GM23338 (cell line): ENCODE data around the gene XRN2. TPM values are rescaled to one million over a fixed set of nuclear protein-coding genes. Genes with fewer than 3 reads are reported as not detected.
A peak's percentile ranks its signal among the peaks of the same experiment; 100 is the strongest.

Experiments
- ATAC-seq: fragments of 200-7000 bp; cut with Tn5 transposase; 3 replicates; pipeline ENCODE4 v1.9.1; 2020
- DNase-seq: peaks from one replicate; pipeline ENCODE4 v3.0.0-alpha.2; 2015; ENCODE audit warnings: low spot score
- H2AFZ ChIP-seq: fragments of 200-600 bp; sonication (generic); 2 replicates; pipeline ENCODE4 v1.8.0; 2016; ENCODE audit warnings: antibody characterized with exemption, mild to moderate bottlenecking, moderate library complexity
- H3F3A ChIP-seq: fragments of 200-600 bp; sonication (generic); replicated peaks from 2 replicates; pipeline ENCODE4 v1.8.0; 2017; ENCODE audit warnings: antibody characterized with exemption, mixed run types, low read depth
- H3K27ac ChIP-seq: fragments of 200-600 bp; sonication (generic); 2 replicates; pipeline ENCODE4 v1.6.1; 2016; ENCODE audit warnings: low read depth
- H3K27me3 ChIP-seq: fragments of 200-600 bp; sonication (generic); 2 replicates; pipeline ENCODE4 v1.8.0; 2016; ENCODE audit warnings: mild to moderate bottlenecking, mixed run types, moderate library complexity; ENCODE audit not compliant: insufficient read depth
- H3K36me3 ChIP-seq: fragments of 200-600 bp; sonication (generic); 2 replicates; pipeline ENCODE4 v1.8.0; 2016; ENCODE audit warnings: mild to moderate bottlenecking; ENCODE audit not compliant: insufficient read depth
- H3K4me1 ChIP-seq: fragments of 200-600 bp; sonication (generic); 2 replicates; pipeline ENCODE4 v1.8.0; 2016; ENCODE audit warnings: mild to moderate bottlenecking, moderate library complexity; ENCODE audit not compliant: insufficient read depth
- H3K4me2 ChIP-seq: fragments of 200-600 bp; sonication (generic); 2 replicates; pipeline ENCODE4 v1.7.1; 2017; ENCODE audit warnings: mixed run types
- H3K4me3 ChIP-seq: fragments of 200-600 bp; sonication (generic); 2 replicates; pipeline ENCODE4 v1.6.1; 2016; ENCODE audit warnings: mixed run types
- H3K79me2 ChIP-seq: fragments of 200-600 bp; sonication (generic); replicated peaks from 2 replicates; pipeline ENCODE4 v1.8.0; 2017; ENCODE audit warnings: mild to moderate bottlenecking; ENCODE audit not compliant: insufficient read depth
- H3K9me2 ChIP-seq: fragments of 200-600 bp; sonication (generic); 2 replicates; pipeline ENCODE4 v1.8.0; 2017; ENCODE audit not compliant: insufficient read depth
- H4K20me1 ChIP-seq: fragments of 200-600 bp; sonication (generic); replicated peaks from 2 replicates; pipeline ENCODE4 v1.8.0; 2017; ENCODE audit warnings: mild to moderate bottlenecking; ENCODE audit not compliant: insufficient read depth
- H3K27ac Mint-ChIP-seq: 2 replicates; pipeline ENCODE4 v1.8.0; 2020; ENCODE audit warnings: inconsistent platforms, mild to moderate bottlenecking, moderate library complexity, mixed read lengths
- H3K27me3 Mint-ChIP-seq: 3 replicates; pipeline ENCODE4 v1.8.0; 2022; ENCODE audit warnings: low read depth, mild to moderate bottlenecking, moderate library complexity, mixed read lengths, inconsistent platforms; ENCODE audit not compliant: insufficient read depth, poor library complexity
- H3K36me3 Mint-ChIP-seq: 3 replicates; pipeline ENCODE4 v1.8.0; 2021; ENCODE audit warnings: low read depth, mild to moderate bottlenecking, inconsistent platforms, moderate library complexity, mixed read lengths
- H3K4me1 Mint-ChIP-seq: 3 replicates; pipeline ENCODE4 v1.8.0; 2020; ENCODE audit warnings: mild to moderate bottlenecking, inconsistent platforms, mixed read lengths
- H3K4me3 Mint-ChIP-seq: 3 replicates; pipeline ENCODE4 v1.8.0; 2021; ENCODE audit warnings: moderate library complexity, mild to moderate bottlenecking, inconsistent platforms, mixed read lengths
- H3K9me3 Mint-ChIP-seq: 3 replicates; pipeline ENCODE4 v1.8.0; 2020; ENCODE audit warnings: moderate library complexity, mild to moderate bottlenecking, inconsistent platforms, mixed read lengths
- CREB1 ChIP-seq: fragments of 250-450 bp; sonication (Bioruptor Pico); IDR thresholded peaks from 2 replicates; pipeline ENCODE4 v1.5.0; 2020; ENCODE audit warnings: low read depth, mild to moderate bottlenecking, moderate library complexity
- EZH2phosphoT487 ChIP-seq: fragments of 200-600 bp; sonication (generic); IDR thresholded peaks from one replicate; pipeline ENCODE4 v1.8.1; 2018; ENCODE audit warnings: antibody characterized with exemption; ENCODE audit not compliant: unreplicated experiment
- JUNB ChIP-seq: IDR thresholded peaks from one replicate; pipeline ENCODE4 v1.6.1; 2016; ENCODE audit warnings: antibody characterized with exemption; ENCODE audit not compliant: unreplicated experiment
- POLR2AphosphoS5 ChIP-seq: IDR thresholded peaks from 2 replicates; pipeline ENCODE4 v1.6.1; 2016; ENCODE audit warnings: antibody characterized with exemption, low read depth
- STAT1 ChIP-seq: IDR thresholded peaks from one replicate; pipeline ENCODE4 v1.6.1; 2016; ENCODE audit warnings: antibody characterized with exemption; ENCODE audit not compliant: unreplicated experiment
- ZNF331 ChIP-seq: fragments of 250-450 bp; sonication (Bioruptor Pico); IDR thresholded peaks from 2 replicates; pipeline ENCODE4 v1.5.0; 2020; ENCODE audit warnings: low read depth, mild to moderate bottlenecking, moderate library complexity
- ZNF462 ChIP-seq: fragments of 250-450 bp; sonication (Bioruptor Pico); IDR thresholded peaks from 2 replicates; pipeline ENCODE4 v1.5.0; 2020; ENCODE audit warnings: mild to moderate bottlenecking, moderate library complexity
- polyA plus RNA-seq: library from polyadenylated mRNA; unstranded; fragments of >200 nt; fragmentation: Nextera tagmentation; extraction: Ambion mirVana; gene quantifications from 2 replicates; pipeline ENCODE4 v1.2.1, GENCODE V29; 2016
- total RNA-seq: library from RNA; depleted of rRNA; stranded (reverse); fragments of >200 nt; shearing (Covaris generic); gene quantifications from 2 replicates; pipeline ENCODE4 v1.2.3, GENCODE V29; 2014
- TF ChIP-seq, protein P1 (sequence below): IDR thresholded peaks from 2 replicates; pipeline ENCODE4 v1.6.1; 2016; ENCODE audit warnings: antibody characterized with exemption

The XRN2 gene
- total and polyA plus RNA-seq, 2 experiments from 2014 or later: 113 to 150 TPM

GRCh38 chr20:21302664-21303060, 469 bp upstream of the XRN2 start:
- no peak for DNase-seq
- H3K4me2 ChIP-seq: peak overlapping the region; percentile 74
- peak overlapping the region; percentile 97 for H3K4me3 Mint-ChIP-seq
- H2AFZ ChIP-seq: peak overlapping the region; percentile 64; the same call in 1 of the 2 replicates
- TF ChIP-seq CREB1 (CRISPR knock-in tag): no peak
- no peak for TF ChIP-seq STAT1
- no peak for TF ChIP-seq ZNF462 (CRISPR knock-in tag)
- no peak for TF ChIP-seq EZH2phosphoT487
- peak overlapping the region; percentile 90 for H3K4me3 ChIP-seq
- H3K27ac ChIP-seq: peak overlapping the region; percentile 96
- H3K27me3 ChIP-seq: no peaks in the 10 kb centered on the region
- H3K36me3 ChIP-seq: no peaks in the 10 kb centered on the region
- peaks cover 41% of the 10 kb centered on the region for H3K79me2 ChIP-seq
- H3K4me1 Mint-ChIP-seq: peaks cover 14% of the 10 kb centered on the region; the same call in 2 of the 3 replicates
- H3K9me2 ChIP-seq: no peaks in the 10 kb centered on the region
- H3K36me3 Mint-ChIP-seq: peaks cover 18% of the 10 kb centered on the region
- ATAC-seq: peak; percentile 60
- peak overlapping the region; percentile 95 for H3K27ac Mint-ChIP-seq
- H3K4me1 ChIP-seq: peaks cover 10% of the 10 kb centered on the region
- H3K9me3 Mint-ChIP-seq: no peaks in the 10 kb centered on the region
- no peaks in the 10 kb centered on the region for H3F3A ChIP-seq
- peaks cover 12% of the 10 kb centered on the region for H3K27me3 Mint-ChIP-seq
- peaks cover 12% of the 10 kb centered on the region for H4K20me1 ChIP-seq

GRCh38 chr20:21303872-21304586, 898 bp downstream of the XRN2 start:
- Histone ChIP-seq H3K4me2 (peak overlapping the region; percentile 74), H3K9me2 (no peaks in the 10 kb centered on the region), H3K36me3 (no peaks in the 10 kb centered on the region), H4K20me1 (peaks cover 20% of the 10 kb centered on the region), H3F3A (no peaks in the 10 kb centered on the region), H3K4me3 (peak overlapping the region; percentile 90), H2AFZ (no peak overlapping the region), H3K27ac (peak overlapping the region; percentile 96), H3K79me2 (peaks cover 55% of the 10 kb centered on the region), H3K4me1 (peaks cover 20% of the 10 kb centered on the region), H3K27me3 (no peaks in the 10 kb centered on the region)
- Mint-ChIP-seq H3K9me3 (no peaks in the 10 kb centered on the region; the same call in 2 of the 3 replicates), H3K4me3 (peak overlapping the region; percentile 97), H3K27ac (peak overlapping the region; percentile 100), H3K27me3 (peaks cover 12% of the 10 kb centered on the region), H3K4me1 (peaks cover 24% of the 10 kb centered on the region; the same call in 2 of the 3 replicates), H3K36me3 (peaks cover 26% of the 10 kb centered on the region)
- TF ChIP-seq, protein P1, sequence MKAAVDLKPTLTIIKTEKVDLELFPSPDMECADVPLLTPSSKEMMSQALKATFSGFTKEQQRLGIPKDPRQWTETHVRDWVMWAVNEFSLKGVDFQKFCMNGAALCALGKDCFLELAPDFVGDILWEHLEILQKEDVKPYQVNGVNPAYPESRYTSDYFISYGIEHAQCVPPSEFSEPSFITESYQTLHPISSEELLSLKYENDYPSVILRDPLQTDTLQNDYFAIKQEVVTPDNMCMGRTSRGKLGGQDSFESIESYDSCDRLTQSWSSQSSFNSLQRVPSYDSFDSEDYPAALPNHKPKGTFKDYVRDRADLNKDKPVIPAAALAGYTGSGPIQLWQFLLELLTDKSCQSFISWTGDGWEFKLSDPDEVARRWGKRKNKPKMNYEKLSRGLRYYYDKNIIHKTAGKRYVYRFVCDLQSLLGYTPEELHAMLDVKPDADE: 0 out of 2 replicates have a peak, but pooled peaks have one; percentile 7
- TF ChIP-seq POLR2AphosphoS5 (no peak), JUNB (no peak), ZNF331 (CRISPR knock-in tag) (no peak)
- peak; percentile 9 for ATAC-seq
- DNase-seq: no peak
